PC-3 (cell line): ENCODE results near the gene CDC27. TPM values are rescaled to one million over a fixed set of nuclear protein-coding genes. Genes with fewer than 3 reads are reported as not detected.

Source experiments
- ATAC-seq: fragments of 200-7000 bp; cut with Tn5 transposase; 2 replicates; pipeline ENCODE4 v1.9.1; 2020; ENCODE audit warnings: mild to moderate bottlenecking, moderate library complexity
- BruUV-seq: library from RNA; stranded (reverse); fragments of 400-500 nt; replicated peaks from 2 replicates; lab custom pipeline; 2021; lab: Mats Ljungman, UMichigan
- CTCF ChIA-PET: fragments of 300-600 bp; sonication (Branson Sonifier 250); formaldehyde crosslinking; loops from one replicate; lab custom pipeline; 2022; ENCODE audit warnings: antibody characterized with exemption; lab: Charles Lee
- POLR2A ChIA-PET: fragments of 300-600 bp; sonication (Branson Sonifier 250); formaldehyde crosslinking; loops from one replicate; lab custom pipeline; 2022; ENCODE audit warnings: antibody characterized with exemption; ENCODE audit not compliant: unreplicated experiment; lab: Charles Lee
- DNase-seq: peaks from one replicate; pipeline ENCODE4 v3.0.0-alpha.2; 2015
- H2AFZ ChIP-seq: fragments of 300-600 bp; sonication (generic); 2 replicates; pipeline ENCODE4 v1.6.0; 2016; ENCODE audit warnings: antibody characterized with exemption, low read length
- H3F3A ChIP-seq: fragments of 300-600 bp; sonication (generic); one replicate; pipeline ENCODE4 v1.6.0; 2017; ENCODE audit warnings: antibody characterized with exemption, low read length, control low read depth, mild to moderate bottlenecking; ENCODE audit not compliant: unreplicated experiment
- H3K27ac ChIP-seq: fragments of 300-600 bp; sonication (generic); 2 replicates; pipeline ENCODE4 v1.5.1; 2016; ENCODE audit warnings: mild to moderate bottlenecking, low read length
- H3K27me3 ChIP-seq: fragments of 300-600 bp; sonication (generic); 2 replicates; pipeline ENCODE4 v1.6.1; 2016; ENCODE audit warnings: low read length, mixed read lengths
- H3K36me3 ChIP-seq: fragments of 300-600 bp; sonication (generic); 2 replicates; pipeline ENCODE4 v1.6.1; 2016; ENCODE audit warnings: low read depth, mixed run types, low read length, mixed read lengths
- H3K4me1 ChIP-seq: fragments of 300-600 bp; sonication (generic); 2 replicates; pipeline ENCODE4 v1.5.1; 2016; ENCODE audit warnings: low read length; ENCODE audit not compliant: insufficient read depth
- H3K4me2 ChIP-seq: fragments of 300-600 bp; sonication (generic); 2 replicates; pipeline ENCODE4 v1.6.0; 2016; ENCODE audit warnings: low read length
- H3K4me3 ChIP-seq: fragments of 300-600 bp; sonication (generic); 2 replicates; pipeline ENCODE4 v1.5.1; 2016; ENCODE audit warnings: mild to moderate bottlenecking, low read length, mixed read lengths
- H3K79me2 ChIP-seq: fragments of 300-600 bp; sonication (generic); 2 replicates; pipeline ENCODE4 v1.6.1; 2017; ENCODE audit warnings: low read length, mixed read lengths
- H3K9ac ChIP-seq: fragments of 300-600 bp; sonication (generic); 2 replicates; pipeline ENCODE4 v1.6.0; 2016; ENCODE audit warnings: mild to moderate bottlenecking, low read length
- H3K9me2 ChIP-seq: fragments of 300-600 bp; sonication (generic); replicated peaks from 2 replicates; pipeline ENCODE4 v1.6.1; 2016; ENCODE audit warnings: mixed run types, low read length, mixed read lengths
- H3K9me3 ChIP-seq: fragments of 300-600 bp; sonication (generic); 2 replicates; pipeline ENCODE4 v1.6.1; 2016; ENCODE audit warnings: low read length, mixed read lengths
- H4K20me1 ChIP-seq: fragments of 300-600 bp; sonication (generic); 2 replicates; pipeline ENCODE4 v1.6.1; 2016; ENCODE audit warnings: low read length, mixed read lengths
- CTCF ChIP-seq: fragments of 300-600 bp; sonication (generic); conservative IDR thresholded peaks from 2 replicates; pipeline ENCODE4 v1.5.1; 2017; ENCODE audit warnings: antibody characterized with exemption, low read depth, mild to moderate bottlenecking, low read length
- EZH2 ChIP-seq: fragments of 300-600 bp; sonication (generic); IDR thresholded peaks from one replicate; pipeline ENCODE4 v1.6.1; 2017; ENCODE audit warnings: antibody characterized with exemption, mild to moderate bottlenecking, low read length; ENCODE audit not compliant: unreplicated experiment
- EZH2phosphoT487 ChIP-seq: fragments of 300-600 bp; sonication (generic); IDR thresholded peaks from 2 replicates; pipeline ENCODE4 v1.6.1; 2018; ENCODE audit warnings: mild to moderate bottlenecking, antibody characterized with exemption, low read length, borderline replicate concordance
- intact Hi-C: fragments of 100-400 bp; cut with micrococcal nuclease; formaldehyde crosslinking; loops from 2 replicates; pipeline ENCODE4 v1.9.0; 2023
- total RNA-seq: library from RNA; depleted of rRNA; stranded (reverse); fragments of >200 nt; gene quantifications from 2 replicates; pipeline ENCODE4 v1.2.3, GENCODE V29; 2014

The CDC27 gene
- total RNA-seq, 1 experiment from 2014 or later, result 167 TPM

- ChIA-PET CTCF (interaction anchor here (0.6 to 0.7 kb wide), 2 partner anchors 424 to 1327 kb away, joined by 3 read pairs; no protein-coding TSS in a partner anchor), POLR2A (no interaction called here)
- no peaks in the 10 kb centered on the region for H3K9me3 ChIP-seq
- intact Hi-C loops, result no loop called here
- H3K79me2 ChIP-seq, result peaks cover 1% of the 10 kb centered on the region
- H3K27me3 ChIP-seq, result no peaks in the 10 kb centered on the region
- H3K9me2 ChIP-seq, result no peaks in the 10 kb centered on the region
- no peak overlapping the region for H3K4me2 ChIP-seq
- no peak overlapping the region for H3K9ac ChIP-seq
- H3K4me3 ChIP-seq, result no peak overlapping the region
- peaks cover 5% of the 10 kb centered on the region; the same call in 1 of the 2 replicates for H3K4me1 ChIP-seq
- H2AFZ ChIP-seq, result no peak overlapping the region
- H3K36me3 ChIP-seq, result no peaks in the 10 kb centered on the region
- BruUV-seq, result no TSS peak
- TF ChIP-seq CTCF, result no peak
- TF ChIP-seq EZH2, result no peak
- TF ChIP-seq EZH2phosphoT487, result no peak
- no peak overlapping the region for H3K27ac ChIP-seq
- no peak for DNase-seq
- H3F3A ChIP-seq, result no peaks in the 10 kb centered on the region
- no peaks in the 10 kb centered on the region for H4K20me1 ChIP-seq
- ATAC-seq, result no peak
Measured at GRCh38 chr17:47193931-47194511, 4.9 kb upstream of the CDC27 start.

- Histone ChIP-seq H2AFZ (no peak overlapping the region), H3K36me3 (no peaks in the 10 kb centered on the region), H4K20me1 (peaks cover 5% of the 10 kb centered on the region; the same call in 1 of the 2 replicates), H3K4me3 (no peak overlapping the region), H3K9me2 (no peaks in the 10 kb centered on the region), H3K4me1 (peaks cover 5% of the 10 kb centered on the region; the same call in 1 of the 2 replicates), H3F3A (no peaks in the 10 kb centered on the region), H3K4me2 (no peak overlapping the region), H3K27ac (no peak overlapping the region), H3K79me2 (peaks cover 16% of the 10 kb centered on the region), H3K9ac (no peak overlapping the region), H3K9me3 (no peaks in the 10 kb centered on the region), H3K27me3 (no peaks in the 10 kb centered on the region)
- CTCF ChIA-PET, result interaction anchor here (0.7 kb wide), 1 partner anchor 123 kb away, joined by 3 read pairs; no protein-coding TSS in a partner anchor
- no TSS peak for BruUV-seq
- intact Hi-C loops, result no loop called here
- TF ChIP-seq EZH2 (no peak), CTCF (no peak), EZH2phosphoT487 (no peak)
- DNase-seq (no peak), ATAC-seq (no peak)
- POLR2A ChIA-PET, result interaction anchor here (0.7 kb wide), 1 partner anchor 456 kb away, joined by 6 read pairs; no protein-coding TSS in a partner anchor
Measured at GRCh38 chr17:47192554-47192953, 3.5 kb upstream of the CDC27 start.

- CTCF ChIA-PET, result no interaction called here
Measured at GRCh38 chr17:47190770-47191169, 1.7 kb upstream of the CDC27 start.

More at GRCh38 chr17:47190770-47191169, 1.7 kb upstream of the CDC27 start:
- 0 out of 2 replicates have a peak, but pooled peaks cover 6% of the 10 kb centered on the region for H3K36me3 ChIP-seq
- TF ChIP-seq EZH2, result no peak
- no peak for TF ChIP-seq EZH2phosphoT487
- no peak for TF ChIP-seq CTCF
- BruUV-seq, result no TSS peak
- H3K9me3 ChIP-seq, result no peaks in the 10 kb centered on the region
- no peak overlapping the region for H3K9ac ChIP-seq
- no peaks in the 10 kb centered on the region for H3K27me3 ChIP-seq
- ATAC-seq, result no peak
- H3K79me2 ChIP-seq, result peaks cover 34% of the 10 kb centered on the region
- POLR2A ChIA-PET, result no interaction called here
- H2AFZ ChIP-seq, result no peak overlapping the region
- peaks cover 18% of the 10 kb centered on the region for H3K4me1 ChIP-seq
- no peak overlapping the region for H3K4me3 ChIP-seq
- no peak for DNase-seq
- H3K4me2 ChIP-seq, result no peak overlapping the region
- no peaks in the 10 kb centered on the region for H3K9me2 ChIP-seq
- no peaks in the 10 kb centered on the region for H3F3A ChIP-seq
- H4K20me1 ChIP-seq, result peaks cover 18% of the 10 kb centered on the region
- H3K27ac ChIP-seq, result no peak overlapping the region
- intact Hi-C loops, result no loop called here
